Limb (tissue), 2 donors: Measurements from ENCODE around the gene GINS2.

Experiments
- DNase-seq, 2 donors: peaks; one replicate each; pipeline ENCODE4 v3.0.0-alpha.2; 2016; ENCODE audit errors: extremely low spot score in 2 of 2

GINS2 gene

DNA sequence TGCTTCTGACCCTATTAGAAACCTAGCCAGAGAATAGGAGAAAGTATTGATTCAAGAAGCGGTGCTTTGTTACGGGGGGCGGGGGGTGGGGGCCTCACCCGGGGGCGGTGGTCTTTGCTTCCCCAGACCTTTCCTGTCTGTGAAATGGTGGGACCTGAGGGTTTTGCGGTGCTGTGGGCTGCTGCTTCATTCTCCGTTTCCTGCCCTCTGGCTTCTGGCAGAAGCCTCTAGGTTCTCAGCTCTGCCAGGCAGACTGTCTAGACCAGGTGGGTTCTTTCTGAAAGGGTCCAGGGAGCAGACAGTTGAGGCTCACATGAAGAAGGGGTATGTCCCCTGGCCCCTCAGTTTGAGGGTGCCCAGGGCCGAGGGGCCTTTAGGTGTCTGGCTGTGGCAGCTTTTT is 61.7 kb downstream of the GINS2 start:
- no peak for DNase-seq
